Endometrial microvascular endothelial cells (primary cell): ENCODE measurements around the gene GPC5. TPM values are rescaled to one million over a fixed set of nuclear protein-coding genes. Genes with fewer than 3 reads are reported as not detected.

Experiments used
- in situ Hi-C: cut with HindIII; loops from 2 replicates; pipeline ENCODE4 v1.10.0; 2017; ENCODE audit warnings: low sequenced_read_pairs, low pct_unique_long_range_greater_than_20kb; ENCODE audit errors: inconsistent ontology term
- total RNA-seq: library from RNA; depleted of rRNA; stranded (reverse); fragments of >200 nt; gene quantifications from one replicate; pipeline ENCODE4 v1.2.3, GENCODE V29; 2015; ENCODE audit errors: inconsistent ontology term

Gene GPC5
- total RNA-seq, 1 donor from 2014 or later: 0.46 TPM

- in situ Hi-C loops: no loop called here
These were observed 223.5 kb downstream of the GPC5 start for GRCh38 chr13:91621963-91622362.

GRCh38 chr13:91622778-91623550, 224.5 kb downstream of the GPC5 start:
- in situ Hi-C loops: no loop called here

- in situ Hi-C loops: no loop called here
These were observed 229.7 kb downstream of the GPC5 start for GRCh38 chr13:91627952-91628739.

- in situ Hi-C loops: no loop called here
These were observed 232.5 kb downstream of the GPC5 start for GRCh38 chr13:91630946-91631345.

- in situ Hi-C loops: no loop called here
These were observed 233.7 kb downstream of the GPC5 start for GRCh38 chr13:91632086-91632485.

- in situ Hi-C loops: no loop called here
These were observed 240.9 kb downstream of the GPC5 start for GRCh38 chr13:91639330-91639729.

GRCh38 chr13:91643394-91643793, 245.0 kb downstream of the GPC5 start:
- in situ Hi-C loops: no loop called here

- in situ Hi-C loops: no loop called here
These were observed 246.4 kb downstream of the GPC5 start for GRCh38 chr13:91644806-91645205.

- in situ Hi-C loops: no loop called here
These were observed 249.1 kb downstream of the GPC5 start for GRCh38 chr13:91647361-91647990.

GRCh38 chr13:91648012-91648411, 249.6 kb downstream of the GPC5 start:
- in situ Hi-C loops: no loop called here

GRCh38 chr13:91649456-91649855, 251.0 kb downstream of the GPC5 start:
- in situ Hi-C loops: no loop called here

GRCh38 chr13:91652404-91653301, 254.2 kb downstream of the GPC5 start:
- in situ Hi-C loops: no loop called here

GRCh38 chr13:91655731-91656130, 257.3 kb downstream of the GPC5 start:
- in situ Hi-C loops: no loop called here

GRCh38 chr13:91657283-91657682, 258.9 kb downstream of the GPC5 start:
- in situ Hi-C loops: no loop called here

GRCh38 chr13:91659256-91660075, 261.0 kb downstream of the GPC5 start:
- in situ Hi-C loops: no loop called here

- in situ Hi-C loops: no loop called here
These were observed 261.6 kb downstream of the GPC5 start for GRCh38 chr13:91660076-91660415.

GRCh38 chr13:91661692-91662490, 263.5 kb downstream of the GPC5 start:
- in situ Hi-C loops: no loop called here
